Heart left ventricle (tissue), 13 donors: ENCODE data around the gene CDH23.

Experiments used
- CTCF ChIP-seq, 12 donors: fragments of 200-600 bp; sonication (generic) in 4 of 12; IDR thresholded peaks; one replicate each; pipeline versions ENCODE4 v1.5.0 to v1.8.0; 2018 to 2022; ENCODE audit warnings: antibody characterized with exemption in 12 of 12, mild to moderate bottlenecking in 5 of 12
- POLR2A ChIP-seq, 2 donors: fragments of 450-650 bp; IDR thresholded peaks; one replicate each; pipeline ENCODE4 v1.6.1; 2017; ENCODE audit warnings: antibody characterized with exemption in 2 of 2, mild to moderate bottlenecking in 2 of 2, moderate library complexity in 2 of 2
- donor health status: ischemic (EF 13 %, LVEDD 7.1; RV severe dilation, severe dysfunction).
- donor health status: DM: no; HTN: yes; CAD: no.
- donor health status: DM: no; HTN: no; CAD: no.
- donor health status: ischemic (EF 25% LVEDD 6.9; RV normal size, moderate dysfunction).
- donor health status: ischemic (EF 25% LVEDD 5.7; RV mildly dilated, moderate dysfunction).
- donor health status: ischemic (EF 35%, LVEDD 5.7; RV mildly dilated, moderate dysfunction).
- donor health status: nonischemic (EF 11% LVEDD 7.7; RV severe dilation, severe dysfunction).
- donor health status: DM: yes; HTN: yes; CAD: no.
- donor health status: PGD.
- donor health status: ischemic (EF 29% LVEDD 5.4; RV normal size, mild dysfunction).
- donor health status: nonischemic (EF 23%, LVEDD 6.1; RV moderate dilation, normal function).

DNA sequence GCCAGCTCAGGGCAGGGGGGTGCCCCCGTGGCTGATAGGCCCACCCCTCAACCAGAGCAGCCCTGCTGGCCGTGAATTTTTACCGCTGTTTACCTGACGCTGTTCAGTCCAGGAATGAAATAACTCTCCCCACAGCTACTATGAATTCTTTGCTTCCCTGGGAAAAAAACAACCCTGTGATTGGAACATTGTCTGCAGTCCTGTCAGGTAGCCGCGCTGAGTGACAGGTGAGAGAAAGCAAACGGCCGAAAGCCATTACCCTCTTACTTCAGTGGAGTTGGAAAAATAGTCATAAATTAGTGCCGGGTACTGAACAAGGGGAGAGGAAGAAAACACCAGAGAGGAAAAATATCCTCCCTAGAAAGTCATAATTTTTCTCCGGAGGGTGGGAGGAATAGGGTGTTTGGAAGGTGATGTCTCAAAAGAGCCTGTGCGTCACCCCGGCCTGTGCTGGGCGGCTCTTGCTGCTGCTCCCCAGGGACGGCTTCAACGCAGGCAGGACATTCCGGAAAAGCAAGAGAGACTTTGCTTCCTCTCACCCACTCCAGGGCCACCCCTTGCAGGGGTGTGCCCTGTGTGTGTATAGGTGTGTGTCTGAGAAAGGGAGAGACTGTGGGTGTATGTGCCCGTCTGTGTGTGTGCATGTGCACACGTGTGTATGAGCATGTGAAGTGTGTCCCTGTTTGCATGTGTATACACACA is 69.0 kb downstream of the CDH23 start:
- TF ChIP-seq CTCF (IDR thresholded peaks at IDR 0.05) (no peak), POLR2A (IDR thresholded peaks at IDR 0.05) (no peak)
